NCI-H748 (cell line): ENCODE results near the gene NEK1.

Experiments used
- DNase-seq: peaks from one replicate; lab custom pipeline; 2025; ENCODE audit not compliant: unreplicated experiment; lab: John Stamatoyannopoulos, UW

The NEK1 gene, protein sequence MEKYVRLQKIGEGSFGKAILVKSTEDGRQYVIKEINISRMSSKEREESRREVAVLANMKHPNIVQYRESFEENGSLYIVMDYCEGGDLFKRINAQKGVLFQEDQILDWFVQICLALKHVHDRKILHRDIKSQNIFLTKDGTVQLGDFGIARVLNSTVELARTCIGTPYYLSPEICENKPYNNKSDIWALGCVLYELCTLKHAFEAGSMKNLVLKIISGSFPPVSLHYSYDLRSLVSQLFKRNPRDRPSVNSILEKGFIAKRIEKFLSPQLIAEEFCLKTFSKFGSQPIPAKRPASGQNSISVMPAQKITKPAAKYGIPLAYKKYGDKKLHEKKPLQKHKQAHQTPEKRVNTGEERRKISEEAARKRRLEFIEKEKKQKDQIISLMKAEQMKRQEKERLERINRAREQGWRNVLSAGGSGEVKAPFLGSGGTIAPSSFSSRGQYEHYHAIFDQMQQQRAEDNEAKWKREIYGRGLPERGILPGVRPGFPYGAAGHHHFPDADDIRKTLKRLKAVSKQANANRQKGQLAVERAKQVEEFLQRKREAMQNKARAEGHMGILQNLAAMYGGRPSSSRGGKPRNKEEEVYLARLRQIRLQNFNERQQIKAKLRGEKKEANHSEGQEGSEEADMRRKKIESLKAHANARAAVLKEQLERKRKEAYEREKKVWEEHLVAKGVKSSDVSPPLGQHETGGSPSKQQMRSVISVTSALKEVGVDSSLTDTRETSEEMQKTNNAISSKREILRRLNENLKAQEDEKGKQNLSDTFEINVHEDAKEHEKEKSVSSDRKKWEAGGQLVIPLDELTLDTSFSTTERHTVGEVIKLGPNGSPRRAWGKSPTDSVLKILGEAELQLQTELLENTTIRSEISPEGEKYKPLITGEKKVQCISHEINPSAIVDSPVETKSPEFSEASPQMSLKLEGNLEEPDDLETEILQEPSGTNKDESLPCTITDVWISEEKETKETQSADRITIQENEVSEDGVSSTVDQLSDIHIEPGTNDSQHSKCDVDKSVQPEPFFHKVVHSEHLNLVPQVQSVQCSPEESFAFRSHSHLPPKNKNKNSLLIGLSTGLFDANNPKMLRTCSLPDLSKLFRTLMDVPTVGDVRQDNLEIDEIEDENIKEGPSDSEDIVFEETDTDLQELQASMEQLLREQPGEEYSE (N-terminal part only)

GRCh38 chr4:169611991-169612870 is at the start of gene NEK1:
Gene NEK1, minus strand, starts transcription at chr4:169612583. Its CDS starts 9,953 bp downstream, at chr4:169602630.
- DNase-seq = peak; percentile 88

GRCh38 chr4:169661761-169662160 is 49.4 kb upstream of the NEK1 start:
- DNase-seq = peak; percentile 1

GRCh38 chr4:169660929-169661328 is 48.5 kb upstream of the NEK1 start:
- DNase-seq = no peak

DNA sequence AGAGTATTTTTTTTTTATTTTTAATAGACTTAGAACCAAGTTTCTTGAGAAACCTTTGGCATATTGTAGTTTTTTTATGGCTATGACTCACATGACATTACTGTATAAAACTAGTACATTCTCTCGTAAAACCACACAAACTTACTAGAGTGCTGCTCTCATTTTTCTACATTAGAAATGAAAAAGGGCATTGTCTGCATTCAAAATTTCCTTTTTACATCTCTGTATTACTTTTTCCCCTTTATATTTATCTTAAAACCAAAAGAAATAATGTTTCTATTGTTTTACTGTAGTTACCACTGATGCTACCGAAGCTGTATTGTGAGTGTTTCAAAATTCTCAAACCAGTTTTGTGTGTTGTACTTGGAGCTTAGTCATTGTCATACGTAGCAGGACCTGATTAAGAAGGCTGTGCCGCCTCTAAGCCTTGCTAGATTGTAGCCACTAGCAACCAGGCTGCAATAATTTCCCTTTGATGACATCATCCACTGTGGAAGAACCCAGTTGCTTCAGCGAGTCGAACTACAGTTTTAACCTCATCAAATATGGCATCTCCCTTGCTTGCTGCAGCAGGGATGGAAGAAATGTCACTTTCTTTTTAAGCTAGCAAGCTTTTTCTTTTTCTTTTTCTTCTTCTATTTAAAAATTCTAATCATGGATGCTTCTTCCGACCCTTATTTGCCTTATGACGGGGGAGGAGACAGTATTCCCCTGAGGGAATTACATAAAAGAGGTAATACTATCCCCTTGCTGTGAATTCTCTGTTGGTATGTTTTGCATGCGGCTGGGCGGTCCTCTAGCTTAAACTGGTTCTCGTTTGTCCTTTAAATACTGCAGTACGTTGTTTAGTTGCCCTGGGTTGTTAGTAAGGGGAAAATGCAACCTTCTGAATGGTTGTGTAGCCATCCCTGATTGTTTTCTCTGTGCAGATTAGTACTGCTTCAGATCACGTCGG is 47.6 kb upstream of the NEK1 start:
- DNase-seq = peak; percentile 94

- no peak for DNase-seq
Observed at GRCh38 chr4:169658975-169659715, 46.8 kb upstream of the NEK1 start.

DNA sequence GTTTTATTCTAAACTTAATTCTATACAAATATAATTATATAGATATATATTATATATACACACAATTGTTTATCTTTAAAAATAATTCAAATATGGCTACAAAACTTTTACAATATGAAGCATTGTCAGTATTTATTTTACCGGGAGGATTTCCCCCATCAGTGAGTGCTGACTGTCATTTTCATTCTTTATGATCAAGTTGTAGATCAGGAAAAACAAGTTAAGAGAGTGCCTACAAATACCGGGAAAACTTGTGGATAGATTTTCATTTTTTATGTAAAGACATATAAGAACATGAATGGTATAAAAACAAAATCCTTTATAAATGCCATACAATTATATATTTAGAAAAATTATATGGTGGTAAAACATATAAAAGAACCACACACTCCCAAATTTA is 45.8 kb upstream of the NEK1 start:
- peak; percentile 11 for DNase-seq

DNA sequence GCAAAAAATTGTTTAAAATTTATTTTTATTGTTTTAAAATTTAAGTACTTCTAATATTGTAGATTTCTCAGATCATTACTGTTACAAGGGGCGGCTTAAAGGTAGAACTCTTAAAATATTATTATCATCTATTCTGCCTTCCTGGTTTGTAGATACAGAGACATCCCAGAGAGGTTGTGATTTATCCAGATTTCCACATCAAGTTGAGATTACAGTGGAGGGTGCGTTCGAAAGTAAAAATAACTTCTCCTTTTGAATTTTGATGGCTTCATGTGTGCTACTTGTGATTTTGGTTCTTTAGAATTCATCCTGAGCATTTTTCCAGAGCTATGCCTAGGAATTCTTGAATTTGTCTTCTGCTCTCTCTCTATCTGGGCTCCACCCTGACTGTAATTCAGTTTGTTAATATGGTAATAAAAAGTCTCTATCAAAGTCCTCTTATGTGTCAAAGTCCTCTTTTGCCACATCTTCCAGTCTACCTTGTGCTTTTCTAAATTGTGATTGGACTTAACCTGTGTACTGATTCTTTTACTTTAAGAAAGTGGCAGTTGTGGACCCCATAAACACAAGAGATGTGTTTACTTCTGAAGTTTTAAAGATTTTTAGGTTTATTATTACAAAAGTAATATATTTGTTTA is 45.2 kb upstream of the NEK1 start:
- DNase-seq = no peak

- DNase-seq = no peak
Observed at GRCh38 chr4:169655401-169655800, 43.0 kb upstream of the NEK1 start.

GRCh38 chr4:169652535-169652934 is 40.2 kb upstream of the NEK1 start:
- DNase-seq = no peak

GRCh38 chr4:169650227-169650936 is 38.0 kb upstream of the NEK1 start:
- DNase-seq = no peak

DNA sequence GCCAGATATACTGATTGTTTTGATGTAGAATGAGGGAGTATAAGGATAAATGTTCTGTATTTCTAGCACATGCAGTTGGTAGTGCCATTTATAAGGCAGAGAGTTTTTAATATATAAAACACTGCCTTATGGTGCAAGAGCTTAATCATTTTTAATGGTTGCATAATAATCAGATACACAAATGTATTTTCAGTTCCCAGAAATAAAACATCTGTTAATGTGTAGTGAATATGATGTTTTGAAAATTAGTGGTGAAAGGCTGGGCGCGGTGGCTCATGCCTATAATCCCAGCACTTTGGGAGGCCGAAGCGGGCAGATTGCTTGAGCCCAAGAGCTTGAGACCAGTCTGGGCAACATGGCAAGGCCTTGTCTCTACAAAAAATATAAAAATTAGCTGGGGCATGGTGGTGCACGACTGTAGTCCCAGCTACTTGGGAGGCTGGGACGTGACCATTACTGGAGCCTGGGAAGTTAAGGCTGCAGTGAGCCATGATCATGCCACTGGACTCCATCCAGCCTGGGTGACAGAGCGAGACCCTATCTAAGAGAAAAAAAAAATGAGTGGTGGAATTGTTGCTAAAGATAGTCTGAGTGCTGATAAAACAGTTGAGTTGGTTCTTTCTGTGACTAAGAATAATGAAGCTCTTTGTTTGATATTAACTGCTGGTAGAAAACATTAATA is 37.3 kb upstream of the NEK1 start:
- no peak for DNase-seq

GRCh38 chr4:169645627-169646026 is 33.2 kb upstream of the NEK1 start:
- DNase-seq = no peak

DNA sequence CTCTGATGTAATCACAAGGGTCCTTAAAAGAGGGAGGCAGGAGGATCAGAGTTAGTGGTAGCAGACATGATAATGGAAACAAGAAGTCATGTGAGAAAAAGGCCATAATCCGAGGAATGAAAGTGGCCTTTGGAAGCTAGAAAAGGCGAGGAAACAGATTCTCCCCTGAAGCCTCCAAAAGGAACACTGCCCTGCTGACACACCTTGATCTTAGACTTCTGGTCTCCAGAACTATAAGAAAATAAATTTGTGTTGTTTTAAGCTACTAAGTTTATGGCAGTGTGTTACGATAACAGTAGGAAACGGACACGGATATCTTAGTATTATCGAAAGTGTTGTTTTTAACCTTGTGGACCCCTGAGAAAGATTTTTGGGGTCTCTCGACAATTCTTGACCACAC is 32.4 kb upstream of the NEK1 start:
- no peak for DNase-seq

DNA sequence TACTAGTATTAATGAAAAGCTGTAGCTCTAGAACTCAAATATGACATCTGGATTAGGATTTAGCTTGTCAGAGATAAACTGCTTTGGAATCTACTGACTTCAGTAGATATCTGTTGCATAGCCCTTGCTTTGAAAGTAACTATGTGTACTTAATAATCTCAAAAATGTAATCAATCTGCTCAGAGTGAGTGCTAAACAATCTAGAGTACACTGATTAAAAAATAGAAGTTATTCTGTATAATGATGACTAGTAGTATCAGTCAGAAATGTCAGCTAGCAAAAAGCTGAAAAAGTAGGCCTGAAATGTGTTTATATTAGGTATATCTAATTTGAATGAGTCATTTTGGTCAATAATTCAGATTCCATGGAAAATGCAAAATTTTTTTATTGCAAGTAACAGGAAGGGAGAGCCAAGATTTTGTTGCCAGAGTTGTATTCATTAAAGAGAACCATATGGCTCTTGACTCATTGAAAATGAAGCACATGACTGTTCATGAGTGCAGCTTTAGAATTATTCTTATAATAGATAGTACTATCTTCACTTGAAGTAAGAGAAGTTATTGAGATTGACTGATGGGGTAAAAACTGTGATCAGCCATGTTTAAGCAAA is 28.0 kb upstream of the NEK1 start:
- no peak for DNase-seq

DNA sequence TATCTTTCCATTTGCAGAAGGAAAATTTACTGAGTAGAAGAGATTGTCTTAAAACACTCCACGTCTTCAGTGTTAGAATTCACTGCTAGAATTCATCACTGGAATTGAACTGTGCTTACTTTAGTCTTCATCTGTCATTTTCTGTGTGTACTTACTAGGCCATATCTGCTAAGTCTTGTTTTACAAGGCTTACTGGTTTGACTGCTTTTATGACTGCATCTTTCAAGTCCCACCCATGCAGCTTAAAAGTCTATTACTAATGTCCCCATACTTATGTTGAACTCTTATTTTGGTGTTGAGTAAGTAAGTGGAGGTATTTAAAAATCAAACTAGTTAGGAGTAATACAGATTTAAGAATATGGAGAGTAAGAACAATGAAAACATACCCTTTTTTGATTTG is 22.6 kb upstream of the NEK1 start:
- peak; percentile 6 for DNase-seq

- DNase-seq = no peak
Observed at GRCh38 chr4:169632896-169633295, 20.5 kb upstream of the NEK1 start.

- DNase-seq = no peak
Observed at GRCh38 chr4:169630069-169630468, 17.7 kb upstream of the NEK1 start.
